ENCODE results near the gene GALNTL6.

- no peak for TF ChIP-seq EZH2 (IDR thresholded peaks at IDR 0.05; ENCODE audit: insufficient read depth, poor library complexity, severe bottlenecking)
- no peak for TF ChIP-seq EZH2phosphoT487 (IDR thresholded peaks at IDR 0.05; ENCODE audit: insufficient read depth, low read depth)
Observed at GRCh38 chr4:172957216-172957615, 1144.0 kb downstream of the GALNTL6 start.
